Measurements from ENCODE around the gene KRTAP5-1. TPM values are rescaled to one million over a fixed set of nuclear protein-coding genes. Genes with fewer than 3 reads are reported as not detected.

Gene KRTAP5-1
- total and polyA plus RNA-seq, 12 donors: 0.10 TPM; not detected in 11

DNA sequence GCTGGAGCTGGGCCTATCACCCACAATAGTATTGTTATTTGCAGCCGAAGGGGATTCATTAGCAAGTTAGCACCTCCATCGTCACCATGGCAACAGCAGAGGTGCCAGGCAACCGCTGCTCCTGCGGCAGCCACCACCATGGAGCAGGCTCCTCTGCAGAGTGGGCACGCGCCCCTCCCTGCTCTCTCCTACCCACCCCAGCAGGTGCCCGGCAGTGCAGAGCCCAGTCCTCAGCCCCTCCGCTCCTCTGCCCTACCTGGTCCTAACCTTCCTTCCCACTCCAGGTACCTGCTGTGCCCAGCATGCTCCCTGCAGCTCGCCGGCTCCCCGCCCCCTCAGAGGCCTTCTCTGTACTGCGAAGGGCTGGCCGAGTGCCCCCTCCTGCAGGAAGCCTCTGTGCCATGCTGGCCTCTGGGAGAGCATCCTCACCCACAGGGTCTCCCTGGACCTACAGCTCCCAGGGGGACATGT, 16.6 kb downstream of the KRTAP5-1 start:
- peak in 1 of 7 donors; percentile 80 for DNase-seq
- H3K9me3 ChIP-seq (replicated peaks in 1 of 3): no peaks in the 10 kb centered on the region
- H3K4me1 ChIP-seq (replicated peaks in 1 of 2): peaks cover 13 to 14% of the 10 kb centered on the region in 2 donors
- H3K27ac ChIP-seq: no peak overlapping the region
- peaks cover 10% of the 10 kb centered on the region for H3K27me3 ChIP-seq
- WGBS, 4 donors: 66 to 90% (median 71%) methylated on average over 2 to 13 of the region's 13 CpGs
- intact Hi-C loops (cut with DNase I): no loop called here
- H3K36me3 ChIP-seq (replicated peaks in 1 of 2): no peaks in the 10 kb centered on the region
- H3K4me3 ChIP-seq: no peak overlapping the region
- no peak for TF ChIP-seq POLR2A (IDR thresholded peaks at IDR 0.05)
- TF ChIP-seq, protein P1, sequence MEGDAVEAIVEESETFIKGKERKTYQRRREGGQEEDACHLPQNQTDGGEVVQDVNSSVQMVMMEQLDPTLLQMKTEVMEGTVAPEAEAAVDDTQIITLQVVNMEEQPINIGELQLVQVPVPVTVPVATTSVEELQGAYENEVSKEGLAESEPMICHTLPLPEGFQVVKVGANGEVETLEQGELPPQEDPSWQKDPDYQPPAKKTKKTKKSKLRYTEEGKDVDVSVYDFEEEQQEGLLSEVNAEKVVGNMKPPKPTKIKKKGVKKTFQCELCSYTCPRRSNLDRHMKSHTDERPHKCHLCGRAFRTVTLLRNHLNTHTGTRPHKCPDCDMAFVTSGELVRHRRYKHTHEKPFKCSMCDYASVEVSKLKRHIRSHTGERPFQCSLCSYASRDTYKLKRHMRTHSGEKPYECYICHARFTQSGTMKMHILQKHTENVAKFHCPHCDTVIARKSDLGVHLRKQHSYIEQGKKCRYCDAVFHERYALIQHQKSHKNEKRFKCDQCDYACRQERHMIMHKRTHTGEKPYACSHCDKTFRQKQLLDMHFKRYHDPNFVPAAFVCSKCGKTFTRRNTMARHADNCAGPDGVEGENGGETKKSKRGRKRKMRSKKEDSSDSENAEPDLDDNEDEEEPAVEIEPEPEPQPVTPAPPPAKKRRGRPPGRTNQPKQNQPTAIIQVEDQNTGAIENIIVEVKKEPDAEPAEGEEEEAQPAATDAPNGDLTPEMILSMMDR (IDR thresholded peaks at IDR 0.05): no peak

DNA sequence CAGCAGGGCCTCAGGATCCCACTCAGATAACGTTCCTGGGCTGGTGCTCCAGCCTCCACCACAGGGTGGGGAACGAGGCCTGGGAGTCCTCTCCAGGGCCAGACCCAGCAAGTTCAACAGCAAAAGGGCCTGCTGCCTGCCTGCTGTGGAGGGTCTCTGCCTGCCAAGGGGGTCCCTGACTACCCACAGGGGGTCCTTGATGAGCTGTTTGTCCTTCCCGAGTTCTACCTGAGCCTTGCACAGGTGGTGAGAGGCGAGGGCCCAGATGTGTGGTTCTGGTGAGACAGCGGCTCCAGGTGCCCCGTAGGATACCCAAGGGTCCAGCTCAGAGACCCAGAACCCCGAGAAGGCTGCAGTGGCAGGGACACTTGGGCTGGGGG, 17.4 kb downstream of the KRTAP5-1 start:
- no peaks in the 10 kb centered on the region for H3K36me3 ChIP-seq (replicated peaks in 1 of 2)
- H3K9me3 ChIP-seq (replicated peaks in 1 of 3): no peaks in the 10 kb centered on the region
- 50 to 89% (median 77%) methylated on average over 2 to 7 of the region's 7 CpGs; no CpG with 5 or more reads in 1 of the 4 donors for WGBS, 4 donors
- peak in 1 of 7 donors; percentile 48 for DNase-seq
- H3K27me3 ChIP-seq: peaks cover 4% of the 10 kb centered on the region
- intact Hi-C loops (cut with DNase I): no loop called here
- no peak overlapping the region for H3K4me3 ChIP-seq
- no peak for TF ChIP-seq POLR2A (IDR thresholded peaks at IDR 0.05)
- TF ChIP-seq, protein P1 (IDR thresholded peaks at IDR 0.05): no peak
- H3K4me1 ChIP-seq (replicated peaks in 1 of 2): peaks cover 13% of the 10 kb centered on the region in 2 donors
- H3K27ac ChIP-seq: no peak overlapping the region

GRCh38 chr11:1567052-1567720, 17.9 kb downstream of the KRTAP5-1 start:
- H3K4me1 ChIP-seq (replicated peaks in 1 of 2): peaks cover 9 to 13% of the 10 kb centered on the region in 2 donors
- 50 to 82% (median 77%) methylated on average over 1 to 13 of the region's 13 CpGs for WGBS, 4 donors

GRCh38 chr11:1566381-1567051, 18.6 kb downstream of the KRTAP5-1 start:
- no peak overlapping the region for H3K4me3 ChIP-seq
- WGBS, 4 donors: 72 to 86% (median 84%) methylated on average over 11 to 20 of the region's 20 CpGs
- peaks cover 9 to 13% of the 10 kb centered on the region in 2 donors for H3K4me1 ChIP-seq (replicated peaks in 1 of 2)
- intact Hi-C loops (cut with DNase I): no loop called here
- H3K36me3 ChIP-seq (replicated peaks in 1 of 2): no peaks in the 10 kb centered on the region
- H3K9me3 ChIP-seq (replicated peaks in 1 of 3): no peaks in the 10 kb centered on the region
- peak in 1 of 7 donors; percentile 5 for DNase-seq
- no peak for TF ChIP-seq POLR2A (IDR thresholded peaks at IDR 0.05)
- TF ChIP-seq, protein P1 (IDR thresholded peaks at IDR 0.05): no peak
- H3K27me3 ChIP-seq: no peaks in the 10 kb centered on the region
- H3K27ac ChIP-seq: no peak overlapping the region

More at GRCh38 chr11:1567052-1567720, 17.9 kb downstream of the KRTAP5-1 start:
- Histone ChIP-seq H3K27ac (no peak overlapping the region), H3K4me3 (no peak overlapping the region), H3K9me3 (replicated peaks in 1 of 3) (no peaks in the 10 kb centered on the region), H3K27me3 (no peaks in the 10 kb centered on the region), H3K36me3 (replicated peaks in 1 of 2) (no peaks in the 10 kb centered on the region)
- intact Hi-C loops (cut with DNase I): no loop called here
- no peak for TF ChIP-seq POLR2A (IDR thresholded peaks at IDR 0.05)
- TF ChIP-seq, protein P1 (IDR thresholded peaks at IDR 0.05): no peak
- peak in 1 of 7 donors; percentile 55 for DNase-seq

Data from adrenal gland (tissue), 12 donors.